ENCODE data around the gene FAM3A.
"Not testable (repeated sequence)": the region's sequence is repeated elsewhere in the genome, so short reads cannot be mapped to it uniquely, and the experiment has no call there.

Gene FAM3A

DNA sequence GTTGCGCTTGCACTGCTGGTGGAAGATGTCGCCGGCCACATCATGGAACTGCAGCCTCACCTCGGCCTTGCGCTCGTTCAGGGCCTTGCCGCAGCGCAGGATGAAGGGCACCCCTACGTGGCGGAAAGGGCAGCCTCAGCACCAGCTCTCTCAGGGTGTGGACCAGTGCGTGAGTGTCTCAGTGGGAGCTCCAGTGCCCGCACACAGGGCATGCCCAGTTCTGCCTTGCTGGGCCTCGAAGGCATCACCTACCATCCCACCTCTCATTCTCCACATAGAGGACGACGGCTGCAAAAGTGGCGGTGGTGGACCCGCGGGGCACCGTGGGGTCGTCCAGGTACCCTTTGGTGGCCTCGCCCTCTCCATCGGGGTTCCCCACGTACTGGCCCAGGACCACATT lies 16.7 kb upstream of the FAM3A start:
- DNase-seq: no peak

DNA sequence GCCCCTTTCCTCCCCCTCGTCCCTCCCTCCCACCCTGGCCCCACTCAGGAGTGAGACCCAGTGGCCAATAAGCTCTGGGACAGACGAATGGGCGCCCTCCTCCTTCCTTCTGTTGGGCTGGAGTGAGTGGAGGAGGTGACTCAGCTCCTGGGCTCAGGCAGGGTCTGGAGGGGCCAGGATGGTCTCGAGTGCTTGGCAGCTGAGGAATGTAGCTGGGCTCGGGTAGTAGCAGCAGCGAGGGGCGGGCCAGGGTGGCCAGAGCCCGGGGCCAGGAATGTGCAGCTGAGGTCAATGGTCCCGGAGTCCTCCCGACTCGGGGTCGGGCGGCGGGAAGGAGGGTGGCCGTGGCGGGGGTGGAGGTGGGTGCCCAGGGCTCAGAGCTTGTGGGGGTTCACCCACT lies 15.6 kb upstream of the FAM3A start:
- no peak for DNase-seq

DNA sequence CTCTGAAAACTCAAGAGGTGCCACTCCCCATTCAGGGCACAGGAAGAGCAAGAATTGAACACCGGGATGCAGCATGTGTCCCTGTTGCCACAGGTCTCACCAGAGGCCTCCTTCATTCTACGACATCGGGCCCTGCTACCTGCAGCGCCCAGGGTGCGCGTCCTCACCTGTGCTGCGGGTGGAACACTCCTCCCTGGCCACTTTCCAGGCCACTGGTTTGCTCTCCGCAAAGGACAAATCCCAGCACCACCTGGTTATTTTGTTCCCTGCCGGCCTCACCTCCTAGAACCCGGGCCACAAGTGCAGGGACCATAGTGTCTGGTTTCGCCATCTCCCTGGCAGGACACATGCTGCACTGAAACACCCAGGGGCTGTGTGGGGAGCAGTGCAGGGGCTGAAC lies 14.3 kb upstream of the FAM3A start:
- DNase-seq: no peak

DNA sequence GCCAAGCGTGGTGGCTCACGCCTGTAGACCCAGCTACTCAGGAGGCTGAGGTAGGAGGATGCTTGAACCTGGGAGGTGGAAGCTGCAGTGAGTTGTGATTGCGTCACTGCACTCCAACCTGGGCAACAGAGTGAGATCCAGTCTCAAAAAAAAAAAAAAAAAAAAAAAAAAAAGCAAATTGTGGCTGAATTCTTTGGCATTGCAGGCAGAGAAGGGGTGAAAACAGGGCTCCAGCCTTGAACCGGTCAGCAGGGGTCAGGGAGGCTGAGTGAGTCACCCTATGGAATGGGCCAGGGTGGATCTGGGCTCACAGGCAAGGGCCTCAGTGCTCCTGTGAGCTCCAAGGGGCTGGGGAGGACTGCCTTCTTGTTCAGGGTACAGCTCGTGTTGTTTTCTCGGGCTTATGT lies 13.2 kb upstream of the FAM3A start:
- DNase-seq: no peak

DNA sequence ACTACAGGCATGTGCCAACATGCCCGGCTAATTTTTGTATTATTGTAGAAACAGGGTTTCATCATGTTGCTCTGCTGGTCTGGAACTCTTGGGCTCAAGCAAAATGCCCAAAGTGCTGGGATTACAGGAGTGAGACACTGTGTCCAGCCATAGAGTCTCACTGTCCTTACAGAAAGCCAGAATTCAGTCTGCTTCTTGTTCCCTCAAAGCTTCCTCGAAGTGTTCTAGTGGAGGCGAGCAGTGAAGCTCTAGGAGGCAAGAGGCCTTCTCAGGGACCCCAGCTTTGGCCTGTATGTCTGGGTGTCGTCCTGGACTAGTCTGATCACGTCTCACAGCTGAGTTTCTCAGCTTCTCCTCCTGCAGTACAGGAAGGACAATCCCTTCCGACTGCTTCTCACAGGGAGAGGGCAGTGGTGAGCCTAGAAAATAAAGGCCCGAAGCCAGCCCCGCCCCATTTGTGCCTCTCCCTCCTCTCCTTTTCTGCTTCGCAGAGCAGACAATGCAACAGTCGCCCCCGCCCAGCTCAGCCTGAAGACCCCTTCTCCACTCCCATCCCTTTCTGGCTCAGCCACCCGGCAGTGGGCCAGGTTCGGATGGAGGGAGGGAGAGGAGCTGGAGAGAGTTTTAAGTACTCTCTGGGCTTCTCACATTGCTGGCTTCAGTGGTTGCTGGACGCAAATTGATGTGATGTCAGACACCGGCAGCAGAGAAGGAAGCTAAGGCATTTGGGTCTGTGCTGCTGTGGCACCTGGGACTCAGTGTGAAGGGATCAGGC lies 11.1 kb upstream of the FAM3A start:
- peak; percentile 79 for DNase-seq

DNA sequence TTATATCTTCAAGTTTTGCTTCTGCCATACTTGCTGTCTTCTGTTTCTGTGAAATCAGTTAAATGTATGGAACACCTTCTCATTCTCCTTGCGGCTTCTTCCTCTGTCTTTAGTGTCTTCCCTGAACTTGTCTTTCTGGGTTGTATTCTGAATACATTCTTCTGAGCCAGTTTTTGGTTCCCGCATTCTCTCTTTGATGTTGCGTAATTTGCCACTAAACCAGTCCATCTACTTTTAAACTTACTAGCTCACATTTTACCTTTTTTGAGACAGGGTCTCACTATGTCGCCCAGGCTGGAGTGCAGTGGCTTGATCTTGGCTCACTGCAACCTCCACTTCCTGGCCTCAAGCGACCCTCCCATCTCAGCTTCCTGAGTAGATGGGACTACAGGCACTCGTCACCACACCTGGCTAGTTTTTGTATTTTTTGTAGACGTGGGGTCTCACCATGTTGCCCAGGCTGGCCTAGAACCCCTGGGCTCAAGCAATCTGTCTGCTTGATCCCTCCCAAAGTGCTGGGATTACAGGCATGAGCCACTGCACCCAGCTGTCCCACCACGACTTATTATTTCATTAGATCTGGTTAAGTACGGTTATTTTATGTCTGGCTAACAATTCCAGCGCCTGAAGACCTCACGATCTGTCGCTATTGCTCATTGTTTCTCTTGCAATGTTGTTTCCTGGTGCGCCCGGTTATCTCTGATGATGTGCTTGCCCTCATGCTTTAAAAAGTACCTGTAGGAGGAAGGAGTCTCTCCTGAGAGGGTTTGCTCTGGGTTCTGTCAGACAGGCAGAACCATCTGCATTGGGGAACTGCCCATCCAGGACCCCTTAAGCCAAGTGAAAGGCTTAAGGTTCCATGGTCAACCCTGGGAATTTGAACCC lies 9.8 kb upstream of the FAM3A start:
- no peak for DNase-seq

DNA sequence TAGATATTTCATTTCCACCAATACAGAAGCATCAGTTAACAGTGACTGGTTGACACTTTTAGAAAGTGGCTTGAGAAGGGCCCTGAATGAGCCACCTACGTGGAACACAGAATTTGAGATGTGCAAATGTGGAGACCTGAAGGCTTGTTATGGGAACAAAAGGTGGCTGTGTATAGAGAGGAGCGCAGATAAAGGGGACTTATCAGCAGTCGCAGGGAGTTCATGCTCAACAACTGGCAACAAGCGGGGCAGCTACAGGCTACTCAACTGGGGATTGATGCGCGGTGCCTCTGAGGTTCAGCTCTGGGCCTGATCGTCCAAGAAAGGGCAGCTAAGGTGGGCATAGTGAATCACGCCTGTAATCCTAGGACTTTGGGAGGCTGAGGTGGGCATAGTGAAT lies 3.4 kb upstream of the FAM3A start:
- DNase-seq: no peak

DNA sequence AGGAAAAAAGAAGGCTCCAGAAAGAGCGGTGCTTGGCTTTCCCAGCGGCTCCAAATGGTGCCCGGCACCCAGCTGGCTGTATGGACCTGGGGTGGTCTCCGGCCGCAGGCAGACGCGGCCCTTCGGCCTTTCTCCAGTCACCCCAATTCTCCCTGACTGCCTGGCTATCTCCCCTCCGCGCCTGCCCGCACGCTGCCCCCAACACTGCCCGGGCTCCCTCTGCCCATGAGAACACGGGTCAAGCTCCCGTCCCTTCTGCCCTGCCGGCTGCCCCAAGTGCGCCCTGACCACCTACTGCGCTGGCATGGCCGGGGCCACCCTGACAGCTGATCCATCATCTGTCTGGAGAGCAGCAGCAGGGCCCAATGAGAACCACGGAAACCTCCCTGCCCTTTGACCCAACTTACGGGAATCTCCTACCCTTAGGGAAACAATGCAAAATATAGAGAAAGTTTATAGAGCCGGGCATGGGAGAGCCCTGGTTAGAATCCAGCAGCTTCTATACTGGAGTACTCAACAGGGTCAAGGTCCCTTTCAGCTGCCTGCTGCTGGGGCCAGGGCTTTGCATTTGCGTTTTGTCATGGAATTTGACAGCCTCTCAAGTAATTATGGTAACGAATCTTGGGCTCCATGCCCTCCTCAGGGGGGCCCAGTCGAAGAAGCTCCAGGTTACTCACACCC lies 1.2 kb upstream of the FAM3A start:
- DNase-seq: no peak

DNA sequence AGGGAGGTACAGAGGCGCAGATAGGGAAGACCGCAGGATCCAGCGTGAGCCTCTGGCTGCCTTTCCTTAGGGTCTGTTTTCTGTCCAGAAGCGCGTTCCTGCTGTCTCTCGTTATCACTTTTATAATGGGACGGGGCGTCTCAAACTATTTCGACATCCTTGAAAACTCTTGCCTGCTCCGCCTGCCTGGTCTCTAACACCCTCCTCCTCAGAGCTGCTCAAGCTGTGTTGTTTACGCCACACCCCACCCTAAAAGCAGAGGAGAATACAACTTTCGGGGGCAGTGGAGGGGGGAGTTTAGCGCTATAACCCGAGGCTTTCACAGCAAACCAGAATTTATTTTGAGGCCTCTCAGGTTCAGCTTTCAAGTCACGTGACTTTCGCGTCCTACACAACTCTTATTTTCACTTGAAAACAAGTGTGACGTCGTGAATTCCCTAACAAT lies 646 bp upstream of the FAM3A start:
- DNase-seq: no peak

DNA sequence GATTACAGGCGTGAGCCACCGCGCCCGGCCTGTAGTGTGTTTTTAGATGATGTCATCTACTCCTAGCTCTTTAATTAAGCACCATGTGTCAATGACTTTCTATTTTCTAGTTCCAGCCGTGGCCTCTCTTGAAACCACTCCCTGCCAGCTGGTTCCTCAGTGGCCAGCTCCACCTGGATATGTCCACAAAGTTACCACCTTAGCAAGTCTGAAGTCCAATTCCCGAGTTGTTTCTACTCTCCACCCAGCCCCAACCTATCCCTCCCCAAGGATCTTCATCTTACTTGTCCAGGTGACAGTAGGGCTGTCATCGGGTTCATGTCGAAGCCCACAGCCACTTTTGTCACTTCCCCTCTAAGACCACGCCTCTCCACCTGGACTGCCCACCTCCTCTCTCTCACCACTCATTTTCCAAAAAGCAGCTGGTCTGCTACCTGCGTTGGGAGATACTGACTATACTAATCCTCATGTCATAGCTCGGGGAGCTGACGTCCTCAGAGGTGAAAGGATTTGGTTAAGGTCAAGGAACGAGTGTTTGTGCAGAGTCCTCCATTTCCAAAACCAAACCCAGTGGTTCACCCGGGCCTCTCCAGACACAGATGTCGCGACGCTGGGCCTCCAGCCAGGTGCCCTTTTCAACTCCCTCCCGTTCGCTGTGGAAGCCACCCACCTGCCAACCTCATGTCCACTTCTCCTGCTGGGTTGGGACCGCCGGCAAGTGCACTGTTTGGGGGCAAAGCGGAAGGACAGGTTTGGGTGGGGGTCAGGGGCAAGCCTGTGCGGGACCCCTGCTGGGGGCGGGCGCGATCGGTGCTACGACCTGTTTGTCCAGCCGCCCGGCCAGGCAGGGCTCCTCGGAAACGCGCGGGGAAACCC lies 704 bp downstream of the FAM3A start:
- no peak for DNase-seq

DNA sequence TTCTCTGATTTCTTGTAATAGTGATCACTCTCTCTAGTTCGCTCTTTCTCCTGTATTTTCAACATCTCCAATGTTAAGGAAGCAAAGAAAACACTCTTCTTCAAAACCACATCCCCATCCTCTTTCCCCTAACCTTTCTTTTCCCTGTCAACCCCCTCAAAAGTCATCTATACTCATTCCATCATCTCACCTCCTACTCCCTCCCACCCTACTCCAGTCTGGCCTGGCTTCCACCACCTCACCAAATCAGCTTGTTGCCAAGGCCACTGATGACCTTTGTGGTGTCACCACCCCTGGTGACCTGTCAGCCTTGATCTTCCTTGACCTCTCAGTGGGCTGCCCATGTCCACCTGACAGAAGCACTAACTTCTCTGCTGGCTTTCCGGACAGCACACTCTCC lies 2.3 kb downstream of the FAM3A start:
- no peak for DNase-seq

DNA sequence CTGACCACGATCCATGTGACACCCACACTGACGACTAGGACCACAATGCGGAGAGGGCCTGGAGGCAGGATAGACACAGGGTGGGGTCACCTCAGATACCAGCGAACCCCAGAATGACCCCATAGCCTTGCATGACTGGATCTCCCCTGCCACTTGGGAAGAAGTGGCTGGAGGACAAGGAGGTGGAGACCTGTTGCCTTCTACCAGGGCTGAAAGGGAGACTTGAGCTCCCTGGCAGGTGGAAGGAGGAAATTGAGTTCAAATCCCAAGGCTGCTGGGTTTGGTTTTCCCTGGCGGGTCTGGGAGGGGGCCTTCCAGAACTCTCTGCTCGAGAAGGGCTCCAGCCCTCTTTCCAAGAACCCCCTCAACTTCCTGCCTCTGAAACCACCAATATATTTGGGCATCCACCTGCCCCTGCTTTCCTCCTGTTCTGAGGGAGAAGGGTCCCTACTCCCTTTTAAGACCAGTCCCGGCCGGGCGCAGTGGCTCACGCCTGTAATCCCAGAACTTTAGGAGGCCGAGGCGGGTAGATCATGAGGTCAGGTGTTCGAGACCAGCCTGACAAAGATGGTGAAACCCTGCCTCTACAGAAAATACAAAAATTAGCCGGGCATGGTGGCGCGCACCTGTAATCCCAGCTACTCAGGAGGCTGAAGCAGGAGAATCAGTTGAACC lies 3.0 kb downstream of the FAM3A start:
- no peak for DNase-seq

DNA sequence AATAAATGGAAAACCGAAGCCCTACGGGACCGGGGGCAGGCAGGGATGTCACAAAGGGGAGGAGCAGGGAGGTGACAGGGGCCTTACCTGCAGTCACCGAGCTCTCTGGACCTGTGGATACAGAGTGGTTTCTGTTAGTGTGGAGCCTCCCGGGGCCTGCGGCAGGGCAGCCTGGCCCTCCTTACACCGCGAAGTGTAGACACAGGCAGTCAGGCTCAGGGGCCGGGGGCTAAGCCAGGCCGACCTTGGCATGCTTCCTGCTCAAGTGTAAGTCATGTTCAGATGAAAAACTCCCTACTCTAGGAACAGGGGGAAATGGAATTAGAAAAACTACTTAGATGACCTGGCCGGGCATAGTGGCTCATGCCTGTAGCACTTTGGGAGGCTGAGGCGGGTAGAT lies 4.3 kb downstream of the FAM3A start:
- DNase-seq: no peak

DNA sequence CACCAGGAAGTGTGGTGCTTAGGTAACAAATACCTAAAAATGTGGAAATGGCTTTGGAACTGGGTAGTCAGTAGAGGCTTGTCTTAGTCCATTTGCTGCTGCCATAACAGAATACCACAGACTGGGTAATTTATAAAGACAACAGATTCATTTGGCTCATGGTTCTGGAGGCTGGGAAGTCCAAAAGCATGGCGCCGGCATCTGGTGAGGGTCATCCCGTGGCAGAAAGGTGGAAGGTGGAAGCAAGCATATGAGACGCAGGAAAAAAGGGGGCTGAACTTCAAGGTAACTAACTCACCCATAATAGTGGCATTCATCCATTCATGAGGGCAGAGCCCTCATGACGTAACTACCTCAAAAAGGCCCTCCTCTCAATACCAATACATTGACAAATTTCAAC lies 6.6 kb downstream of the FAM3A start:
- DNase-seq: no peak

DNA sequence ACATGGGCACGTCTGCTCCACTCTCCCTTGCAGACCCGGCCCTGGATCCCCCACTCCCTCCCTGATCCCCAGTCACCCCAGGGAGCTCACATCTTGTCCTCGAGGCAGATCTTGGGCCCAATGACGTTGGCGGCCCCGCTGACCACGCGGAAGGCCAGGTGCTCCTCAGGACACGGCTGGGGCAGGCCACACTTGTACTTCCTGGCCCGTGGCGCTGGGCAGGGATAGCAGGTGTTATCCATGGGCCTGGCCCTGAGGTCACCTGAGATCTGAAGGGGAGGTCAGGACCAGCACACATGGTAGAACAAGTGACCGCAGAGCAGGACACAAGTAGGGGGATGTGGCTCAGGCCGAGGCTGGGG lies 7.7 kb downstream of the FAM3A start:
- DNase-seq: no peak

DNA sequence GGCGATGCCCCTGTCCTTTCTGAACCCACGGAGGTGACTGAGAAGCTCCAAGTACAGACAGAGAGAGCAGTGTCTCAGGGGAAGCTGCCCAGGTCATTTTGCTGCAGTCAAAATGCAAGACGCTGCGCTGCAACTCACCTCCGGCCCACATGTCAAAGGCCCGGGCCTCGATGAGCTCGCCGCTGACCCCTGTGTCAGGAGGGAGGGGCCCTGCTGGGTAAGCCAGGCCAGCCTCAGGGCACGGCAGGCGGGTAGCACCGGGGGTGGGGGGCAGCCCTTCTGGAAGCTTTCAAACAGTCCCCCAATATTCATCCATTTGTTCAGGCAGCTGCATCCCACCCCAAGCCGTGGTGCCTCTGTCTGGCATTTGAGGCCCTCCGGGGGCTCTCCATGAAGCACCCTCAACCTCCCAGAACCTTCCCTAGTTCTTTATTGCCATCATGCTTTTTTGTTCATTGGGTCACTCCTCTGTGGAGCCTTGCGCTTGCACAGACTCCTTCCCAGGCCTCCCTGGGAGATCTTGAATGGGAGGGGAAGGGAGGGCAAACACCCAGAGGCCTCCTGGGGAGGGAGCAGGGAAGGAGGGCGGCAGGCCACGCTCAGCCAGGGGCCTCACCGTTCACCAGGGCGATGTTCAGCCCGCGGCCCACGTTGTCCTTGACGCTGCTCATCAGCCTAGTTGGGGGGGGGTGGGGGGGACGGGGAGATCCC lies 8.2 kb downstream of the FAM3A start:
- no peak for DNase-seq

DNA sequence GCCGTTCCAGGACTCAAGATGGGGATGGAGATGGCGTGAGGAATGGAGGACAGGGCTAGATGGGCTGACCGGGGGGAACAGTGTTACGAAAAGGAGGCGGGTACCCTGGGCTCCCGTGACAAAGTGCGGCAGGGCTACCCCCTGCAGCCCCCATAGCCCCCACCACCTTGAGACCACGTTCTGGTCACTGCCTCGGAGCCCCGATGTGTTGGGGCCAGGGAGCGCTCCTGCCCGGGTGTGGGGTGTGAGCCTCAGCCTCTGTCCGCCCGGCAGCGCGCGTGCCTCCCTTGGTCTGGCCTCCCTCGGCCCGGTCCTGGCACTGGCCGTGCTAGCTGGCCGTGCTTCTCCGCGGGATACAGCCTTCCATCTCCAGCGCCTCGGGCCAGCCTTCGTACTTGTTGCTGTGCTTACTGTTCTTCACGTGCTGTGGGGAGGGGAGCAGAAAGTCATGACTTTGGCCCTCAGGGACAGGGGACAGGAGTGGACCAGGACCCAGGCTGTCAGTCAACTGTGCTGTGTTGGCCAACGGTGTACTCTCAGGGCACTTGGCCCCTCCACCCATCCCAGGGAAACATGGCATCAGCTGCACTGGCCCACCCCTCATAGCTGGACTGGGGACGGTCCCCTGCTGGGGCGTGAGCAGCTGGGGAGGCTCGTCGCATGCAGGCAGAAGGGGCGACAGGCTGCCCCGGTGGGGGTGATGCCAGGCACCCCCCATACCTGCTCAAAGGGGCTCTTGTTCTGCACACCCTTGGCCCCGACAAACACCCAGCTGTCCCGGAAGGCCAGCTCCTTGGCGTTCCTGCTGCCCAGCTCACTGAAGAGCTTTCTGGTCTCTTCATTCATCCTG lies 9.3 kb downstream of the FAM3A start:
- no peak for DNase-seq

DNA sequence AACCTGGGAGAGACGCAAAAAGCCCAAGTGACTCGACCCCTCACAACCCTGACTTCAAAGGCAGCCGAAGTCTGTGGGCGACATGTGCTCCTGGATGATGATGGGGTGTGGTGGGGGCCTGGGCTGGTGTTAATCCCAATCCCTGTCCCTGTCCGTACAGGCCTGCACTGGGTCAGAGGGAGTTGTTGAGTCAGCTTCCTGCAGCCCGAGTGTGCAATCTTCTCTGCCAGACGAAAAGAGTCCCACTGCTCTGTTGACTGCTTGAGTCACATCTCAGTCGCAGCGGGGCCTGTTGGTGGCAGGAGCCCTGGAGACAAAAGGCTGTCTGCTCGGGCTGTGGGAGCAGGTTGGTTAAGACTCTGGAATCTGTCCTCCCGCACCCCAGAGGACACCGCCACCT lies 10.3 kb downstream of the FAM3A start:
- no peak for DNase-seq

DNA sequence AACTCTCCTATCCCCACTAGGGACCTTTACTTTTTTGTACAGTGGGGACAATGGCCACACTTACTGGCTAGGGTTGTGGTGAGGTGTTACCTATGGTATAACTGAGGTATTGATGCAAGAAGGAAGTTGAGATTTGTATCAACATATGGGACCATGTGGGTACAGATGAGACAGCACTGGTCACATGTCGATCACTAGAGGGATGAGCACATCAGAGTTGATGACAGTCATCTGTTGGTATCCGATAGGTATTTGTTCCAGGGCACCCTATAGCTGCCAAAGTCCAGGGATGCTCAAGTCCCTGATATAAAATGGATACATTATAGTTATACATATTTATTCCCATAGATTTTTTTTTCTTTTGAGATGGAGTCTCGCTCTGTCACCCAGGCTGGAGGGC lies 13.0 kb downstream of the FAM3A start:
- no peak for DNase-seq

DNA sequence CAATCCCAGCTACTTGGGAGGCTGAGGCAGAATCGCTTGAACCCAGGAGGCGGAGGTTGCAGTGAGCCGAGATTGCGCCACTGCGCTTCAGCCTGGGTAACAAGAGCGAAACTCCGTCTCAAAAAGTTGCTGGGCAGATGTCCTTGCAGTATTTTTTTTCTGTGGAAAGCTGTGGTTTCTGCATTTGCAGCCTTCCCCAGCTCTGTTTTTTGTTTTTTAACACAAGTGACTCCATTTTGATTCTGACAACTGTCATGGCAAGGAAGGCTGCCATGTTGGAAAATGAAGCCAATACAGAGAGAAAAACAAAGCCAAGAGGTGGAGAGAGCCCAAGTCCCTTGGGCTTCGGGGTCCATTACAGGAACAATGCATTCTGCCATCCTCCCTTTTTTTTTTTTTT lies 13.9 kb downstream of the FAM3A start:
- no peak for DNase-seq

DNA sequence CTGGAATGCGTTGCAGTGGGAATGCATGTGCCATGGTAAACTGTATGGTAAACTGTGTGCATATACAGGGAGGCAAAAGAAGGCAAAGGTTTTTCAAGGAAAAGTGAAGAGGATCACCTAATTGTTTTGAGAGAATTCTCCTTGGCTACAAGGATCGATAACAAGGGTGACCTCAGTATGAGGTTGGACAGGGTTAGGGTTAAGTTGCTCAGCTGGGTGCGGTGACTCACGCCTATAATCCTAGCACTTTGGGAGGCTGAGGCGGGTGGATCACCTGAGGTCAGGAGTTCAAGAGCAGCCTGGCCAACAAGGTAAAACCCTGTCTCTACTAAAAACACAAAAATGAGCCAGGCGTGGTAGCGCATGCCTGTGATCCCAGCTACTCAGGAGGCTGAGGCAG lies 14.6 kb downstream of the FAM3A start:
- not testable (repeated sequence) for DNase-seq
